ENCODE results near the gene MRPL3. TPM values are rescaled to one million over a fixed set of nuclear protein-coding genes. Genes with fewer than 3 reads are reported as not detected.
"Not testable (repeated sequence)": the region's sequence is repeated elsewhere in the genome, so short reads cannot be mapped to it uniquely, and the experiment has no call there.

Gene MRPL3
- total RNA-seq, 4 donors from 2014 or later = 50.7 to 73.4 (median 57.4) TPM

DNA sequence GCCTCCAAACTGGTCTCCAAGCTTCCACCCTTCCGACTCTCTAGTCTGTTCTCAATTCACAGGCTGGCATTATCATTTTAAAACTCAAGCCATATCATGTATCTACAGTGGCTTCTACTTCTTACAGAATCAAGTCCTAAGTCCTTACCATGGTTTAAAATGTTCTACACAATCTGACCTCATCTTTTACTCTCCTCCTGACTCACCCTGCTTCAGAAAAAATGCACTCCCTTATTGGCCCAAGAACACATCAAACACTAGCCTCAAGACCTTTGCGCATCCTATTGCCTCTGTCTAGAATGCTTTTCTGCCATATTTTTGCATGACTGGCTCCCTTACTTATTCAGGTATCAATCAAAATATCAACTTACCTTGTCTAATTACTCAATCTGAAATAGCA is 11.0 kb downstream of the MRPL3 start:
- Histone ChIP-seq H3K4me1 (no peaks in the 10 kb centered on the region), H3K27me3 (no peaks in the 10 kb centered on the region), H3K4me3 (no peak overlapping the region), H3K9me3 (no peaks in the 10 kb centered on the region), H3K36me3 (peaks cover 24 to 89% (median 53%) of the 10 kb centered on the region in 4 donors), H3K27ac (replicated peaks in 1 of 4) (no peak overlapping the region)
- no peak for TF ChIP-seq POLR2A (IDR thresholded peaks at IDR 0.05; ENCODE audit: low read depth)
- no peak for TF ChIP-seq POLR2AphosphoS5 (IDR thresholded peaks at IDR 0.05)
- TF ChIP-seq, protein P1, sequence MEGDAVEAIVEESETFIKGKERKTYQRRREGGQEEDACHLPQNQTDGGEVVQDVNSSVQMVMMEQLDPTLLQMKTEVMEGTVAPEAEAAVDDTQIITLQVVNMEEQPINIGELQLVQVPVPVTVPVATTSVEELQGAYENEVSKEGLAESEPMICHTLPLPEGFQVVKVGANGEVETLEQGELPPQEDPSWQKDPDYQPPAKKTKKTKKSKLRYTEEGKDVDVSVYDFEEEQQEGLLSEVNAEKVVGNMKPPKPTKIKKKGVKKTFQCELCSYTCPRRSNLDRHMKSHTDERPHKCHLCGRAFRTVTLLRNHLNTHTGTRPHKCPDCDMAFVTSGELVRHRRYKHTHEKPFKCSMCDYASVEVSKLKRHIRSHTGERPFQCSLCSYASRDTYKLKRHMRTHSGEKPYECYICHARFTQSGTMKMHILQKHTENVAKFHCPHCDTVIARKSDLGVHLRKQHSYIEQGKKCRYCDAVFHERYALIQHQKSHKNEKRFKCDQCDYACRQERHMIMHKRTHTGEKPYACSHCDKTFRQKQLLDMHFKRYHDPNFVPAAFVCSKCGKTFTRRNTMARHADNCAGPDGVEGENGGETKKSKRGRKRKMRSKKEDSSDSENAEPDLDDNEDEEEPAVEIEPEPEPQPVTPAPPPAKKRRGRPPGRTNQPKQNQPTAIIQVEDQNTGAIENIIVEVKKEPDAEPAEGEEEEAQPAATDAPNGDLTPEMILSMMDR (IDR thresholded peaks at IDR 0.05) = no peak
- no peak for TF ChIP-seq EP300 (IDR thresholded peaks at IDR 0.05)
- no peak for DNase-seq (ENCODE audit: extremely low spot score)
- whole genome bisulfite sequencing = 98% methylated on average over 2 of the region's 2 CpGs
- intact Hi-C loops (cut with DNase I) = no loop called here

- TF ChIP-seq POLR2AphosphoS5 (IDR thresholded peaks at IDR 0.05) = no peak
- TF ChIP-seq EP300 (IDR thresholded peaks at IDR 0.05) = no peak
- TF ChIP-seq, protein P1 (IDR thresholded peaks at IDR 0.05) = no peak
- no peak for TF ChIP-seq POLR2A (IDR thresholded peaks at IDR 0.05; ENCODE audit: low read depth)
- Histone ChIP-seq H3K4me3 (no peak overlapping the region), H3K4me1 (no peaks in the 10 kb centered on the region), H3K27me3 (no peaks in the 10 kb centered on the region), H3K27ac (replicated peaks in 1 of 4) (no peak overlapping the region), H3K36me3 (peaks cover 24 to 86% (median 47%) of the 10 kb centered on the region in 4 donors), H3K9me3 (no peaks in the 10 kb centered on the region)
- intact Hi-C loops (cut with DNase I) = no loop called here
- DNase-seq (ENCODE audit: extremely low spot score) = no peak
- 92% methylated on average over 2 of the region's 2 CpGs for WGBS
Measured at GRCh38 chr3:131491084-131491483, 11.7 kb downstream of the MRPL3 start.

- H3K27ac ChIP-seq (replicated peaks in 1 of 4); H3K27me3 ChIP-seq; DNase-seq (ENCODE audit: extremely low spot score); H3K4me1 ChIP-seq; intact Hi-C loops (cut with DNase I); H3K9me3 ChIP-seq; H3K4me3 ChIP-seq: not testable (repeated sequence)
- WGBS = 90% methylated on average over 3 of the region's 3 CpGs
- peaks cover 10 to 83% (median 34%) of the 10 kb centered on the region in 4 donors for H3K36me3 ChIP-seq
Measured at GRCh38 chr3:131486545-131486944, 16.2 kb downstream of the MRPL3 start.

GRCh38 chr3:131485119-131485518 is 17.7 kb downstream of the MRPL3 start:
- Histone ChIP-seq H3K27me3 (no peaks in the 10 kb centered on the region), H3K27ac (replicated peaks in 1 of 4) (no peak overlapping the region), H3K36me3 (peaks cover 10 to 76% (median 37%) of the 10 kb centered on the region in 4 donors), H3K4me3 (no peak overlapping the region), H3K4me1 (no peaks in the 10 kb centered on the region), H3K9me3 (no peaks in the 10 kb centered on the region)
- no peak for DNase-seq (ENCODE audit: extremely low spot score)
- intact Hi-C loops (cut with DNase I) = no loop called here
- WGBS = 94% methylated on average over 1 of the region's 1 CpG
- TF ChIP-seq POLR2AphosphoS5 (IDR thresholded peaks at IDR 0.05) (no peak), POLR2A (IDR thresholded peaks at IDR 0.05; ENCODE audit: low read depth) (no peak), EP300 (IDR thresholded peaks at IDR 0.05) (no peak)
- TF ChIP-seq, protein P1 (IDR thresholded peaks at IDR 0.05) = no peak

DNA sequence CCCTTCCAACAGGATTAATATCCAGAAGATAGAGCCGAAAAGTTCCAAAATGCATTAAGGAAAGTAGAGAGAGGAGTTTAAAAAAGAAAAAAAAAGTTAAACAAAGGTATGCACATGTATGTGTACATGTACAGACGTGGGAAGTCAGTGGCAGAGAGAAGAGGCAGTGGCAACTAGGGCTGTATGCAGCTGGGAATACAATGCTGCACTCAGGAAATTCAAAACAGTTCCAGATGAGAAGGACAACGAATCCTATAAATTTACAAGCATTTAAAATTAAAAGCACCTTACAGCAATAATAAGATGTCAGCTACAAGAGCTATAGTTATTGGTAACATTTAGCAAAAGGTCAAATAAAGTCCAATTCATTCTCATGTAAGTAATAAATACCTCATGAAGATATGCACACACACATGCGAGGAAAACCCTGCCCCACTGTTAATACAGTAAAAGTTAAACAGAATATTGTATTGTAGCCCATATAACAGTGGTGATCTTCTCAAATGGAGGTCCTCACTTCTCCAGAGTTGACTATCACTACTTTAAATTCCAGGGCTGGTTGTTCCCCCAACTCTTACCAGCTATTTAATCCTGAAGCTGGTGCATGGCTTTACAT is 18.2 kb downstream of the MRPL3 start:
- TF ChIP-seq POLR2AphosphoS5 (IDR thresholded peaks at IDR 0.05) (no peak), POLR2A (IDR thresholded peaks at IDR 0.05; ENCODE audit: low read depth) (no peak), EP300 (IDR thresholded peaks at IDR 0.05) (no peak)
- TF ChIP-seq, protein P1 (IDR thresholded peaks at IDR 0.05) = no peak
- DNase-seq (ENCODE audit: extremely low spot score) = no peak
- intact Hi-C loops (cut with DNase I) = no loop called here
- 93% methylated on average over 4 of the region's 4 CpGs for WGBS
- H3K27me3 ChIP-seq = no peaks in the 10 kb centered on the region
- no peak overlapping the region for H3K4me3 ChIP-seq
- peaks cover 10 to 74% (median 34%) of the 10 kb centered on the region in 4 donors for H3K36me3 ChIP-seq
- H3K27ac ChIP-seq (replicated peaks in 1 of 4) = no peak overlapping the region
- H3K9me3 ChIP-seq = no peaks in the 10 kb centered on the region
- H3K4me1 ChIP-seq = no peaks in the 10 kb centered on the region
